ENCODE results near the gene ARL3. TPM values are rescaled to one million over a fixed set of nuclear protein-coding genes. Genes with fewer than 3 reads are reported as not detected.
A peak's percentile ranks its signal among the peaks of the same experiment; 100 is the strongest.

The ARL3 gene
- total RNA-seq, 2 donors from 2014 or later, result 4.8 to 5.6 TPM

DNA sequence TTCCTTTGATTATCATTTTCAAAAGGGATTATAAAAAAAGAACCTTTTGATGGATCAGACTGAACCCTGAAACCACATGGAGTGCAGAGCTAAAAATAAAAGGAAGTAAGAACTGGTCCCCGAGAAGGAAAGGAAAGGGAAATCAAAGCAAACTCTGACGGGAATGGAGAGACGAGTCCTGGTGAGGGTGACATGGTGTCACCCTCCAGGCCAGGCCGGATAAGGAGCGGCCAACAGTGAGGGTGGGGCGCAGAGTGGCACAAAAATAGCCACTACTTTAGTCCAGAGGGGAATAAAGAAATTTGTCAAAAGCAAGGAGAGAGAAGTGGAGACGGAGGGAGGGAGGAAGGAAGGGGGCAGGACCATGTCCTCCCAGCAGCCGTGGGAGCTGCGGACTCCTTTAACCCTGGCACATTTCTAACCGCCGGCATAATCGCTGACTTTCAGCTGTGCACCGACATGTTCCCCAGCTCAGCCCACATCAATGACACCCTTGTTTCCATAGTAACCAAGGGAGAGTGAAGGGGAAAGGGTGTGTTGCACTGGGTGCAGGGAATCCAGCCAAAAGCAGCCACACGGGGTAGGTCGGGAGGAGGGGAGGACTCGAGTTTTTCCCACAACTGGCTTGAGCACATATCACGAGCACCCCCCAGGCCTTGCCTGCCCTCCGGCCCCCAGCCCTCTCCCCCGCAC is 40.2 kb downstream of the ARL3 start:
- Histone ChIP-seq H3K4me1 (peaks cover 21% of the 10 kb centered on the region), H3K36me3 (no peaks in the 10 kb centered on the region), H3K9me3 (no peaks in the 10 kb centered on the region), H3K27me3 (no peaks in the 10 kb centered on the region), H3K4me3 (no peak overlapping the region), H3K27ac (peak overlapping the region; percentile 55), H3K9ac (ENCODE audit: low read depth in 2 of 2, low read length in 2 of 2) (peak overlapping the region in 1 of 2 donors; percentile 72)
- DNase-seq, result no peak
- TF ChIP-seq, protein P1, sequence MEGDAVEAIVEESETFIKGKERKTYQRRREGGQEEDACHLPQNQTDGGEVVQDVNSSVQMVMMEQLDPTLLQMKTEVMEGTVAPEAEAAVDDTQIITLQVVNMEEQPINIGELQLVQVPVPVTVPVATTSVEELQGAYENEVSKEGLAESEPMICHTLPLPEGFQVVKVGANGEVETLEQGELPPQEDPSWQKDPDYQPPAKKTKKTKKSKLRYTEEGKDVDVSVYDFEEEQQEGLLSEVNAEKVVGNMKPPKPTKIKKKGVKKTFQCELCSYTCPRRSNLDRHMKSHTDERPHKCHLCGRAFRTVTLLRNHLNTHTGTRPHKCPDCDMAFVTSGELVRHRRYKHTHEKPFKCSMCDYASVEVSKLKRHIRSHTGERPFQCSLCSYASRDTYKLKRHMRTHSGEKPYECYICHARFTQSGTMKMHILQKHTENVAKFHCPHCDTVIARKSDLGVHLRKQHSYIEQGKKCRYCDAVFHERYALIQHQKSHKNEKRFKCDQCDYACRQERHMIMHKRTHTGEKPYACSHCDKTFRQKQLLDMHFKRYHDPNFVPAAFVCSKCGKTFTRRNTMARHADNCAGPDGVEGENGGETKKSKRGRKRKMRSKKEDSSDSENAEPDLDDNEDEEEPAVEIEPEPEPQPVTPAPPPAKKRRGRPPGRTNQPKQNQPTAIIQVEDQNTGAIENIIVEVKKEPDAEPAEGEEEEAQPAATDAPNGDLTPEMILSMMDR (IDR thresholded peaks at IDR 0.05), result no peak
- intact Hi-C loops (cut with DNase I), result no loop called here

DNA sequence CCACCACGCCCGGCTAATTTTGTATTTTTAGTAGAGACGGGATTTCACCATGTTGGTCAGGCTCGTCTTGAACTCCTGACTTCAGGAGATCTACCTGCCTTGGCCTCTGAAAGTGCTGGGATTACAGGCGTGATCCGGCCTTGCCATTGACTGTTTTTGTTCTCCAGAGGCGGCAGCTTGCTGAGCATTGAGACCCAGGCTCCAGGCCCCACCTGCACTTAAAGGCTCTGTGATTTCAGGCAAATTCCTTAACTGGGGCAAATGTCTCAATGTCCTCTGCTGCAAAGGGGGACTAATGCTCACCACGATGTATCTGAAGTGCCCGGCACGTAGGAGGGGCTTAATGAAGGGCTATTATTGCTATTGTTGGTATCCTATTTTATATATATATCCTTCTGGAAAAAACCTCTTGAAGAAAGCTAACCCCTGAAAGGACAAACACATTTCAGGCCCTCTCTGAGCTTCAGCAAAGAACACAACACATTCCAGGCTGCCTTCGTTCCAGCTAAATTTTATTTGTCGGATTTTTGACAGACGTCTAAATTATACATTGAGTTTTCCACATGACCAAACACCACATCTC is 40.9 kb downstream of the ARL3 start:
- Histone ChIP-seq H3K9me3 (no peaks in the 10 kb centered on the region), H3K4me1 (peaks cover 19% of the 10 kb centered on the region), H3K27me3 (no peaks in the 10 kb centered on the region), H3K27ac (peak overlapping the region; percentile 55), H3K9ac (ENCODE audit: low read depth in 2 of 2, low read length in 2 of 2) (no peak overlapping the region), H3K4me3 (no peak overlapping the region), H3K36me3 (no peaks in the 10 kb centered on the region)
- TF ChIP-seq, protein P1 (IDR thresholded peaks at IDR 0.05), result no peak
- no peak for DNase-seq
- intact Hi-C loops (cut with DNase I), result no loop called here

DNA sequence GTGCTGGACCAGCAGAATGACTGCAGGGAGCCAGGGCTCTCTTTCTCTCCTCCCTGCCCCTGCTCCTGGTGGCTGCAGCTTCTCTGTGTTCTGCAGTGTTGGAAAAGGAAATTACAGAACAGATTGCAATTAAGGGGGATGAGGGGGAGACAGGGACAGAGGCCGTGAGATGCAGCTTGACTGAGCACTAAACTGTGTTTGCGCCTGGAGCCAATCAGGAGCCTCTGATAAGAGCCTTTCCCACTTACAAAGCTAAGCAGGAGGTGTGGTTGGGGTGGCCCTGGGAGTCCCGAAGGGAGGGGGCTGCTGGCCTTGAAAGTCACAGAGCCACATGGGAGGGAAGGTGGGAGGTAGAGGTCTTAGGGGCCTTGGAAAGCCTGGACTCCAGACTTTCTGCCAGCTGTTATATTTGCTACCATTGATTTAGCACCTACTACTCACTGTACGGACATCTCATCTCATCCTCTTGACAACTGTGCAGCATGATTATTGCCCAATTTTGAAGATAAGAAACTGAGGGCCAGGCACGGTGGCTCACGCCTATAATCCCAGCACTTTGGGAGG is 43.2 kb downstream of the ARL3 start:
- DNase-seq, result no peak
- TF ChIP-seq, protein P1 (IDR thresholded peaks at IDR 0.05), result no peak
- Histone ChIP-seq H3K4me3 (no peak overlapping the region), H3K4me1 (peaks cover 10% of the 10 kb centered on the region), H3K27me3 (no peaks in the 10 kb centered on the region), H3K36me3 (no peaks in the 10 kb centered on the region), H3K9me3 (no peaks in the 10 kb centered on the region), H3K9ac (ENCODE audit: low read depth in 2 of 2, low read length in 2 of 2) (no peak overlapping the region), H3K27ac (no peak overlapping the region)
- intact Hi-C loops (cut with DNase I), result no loop called here

DNA sequence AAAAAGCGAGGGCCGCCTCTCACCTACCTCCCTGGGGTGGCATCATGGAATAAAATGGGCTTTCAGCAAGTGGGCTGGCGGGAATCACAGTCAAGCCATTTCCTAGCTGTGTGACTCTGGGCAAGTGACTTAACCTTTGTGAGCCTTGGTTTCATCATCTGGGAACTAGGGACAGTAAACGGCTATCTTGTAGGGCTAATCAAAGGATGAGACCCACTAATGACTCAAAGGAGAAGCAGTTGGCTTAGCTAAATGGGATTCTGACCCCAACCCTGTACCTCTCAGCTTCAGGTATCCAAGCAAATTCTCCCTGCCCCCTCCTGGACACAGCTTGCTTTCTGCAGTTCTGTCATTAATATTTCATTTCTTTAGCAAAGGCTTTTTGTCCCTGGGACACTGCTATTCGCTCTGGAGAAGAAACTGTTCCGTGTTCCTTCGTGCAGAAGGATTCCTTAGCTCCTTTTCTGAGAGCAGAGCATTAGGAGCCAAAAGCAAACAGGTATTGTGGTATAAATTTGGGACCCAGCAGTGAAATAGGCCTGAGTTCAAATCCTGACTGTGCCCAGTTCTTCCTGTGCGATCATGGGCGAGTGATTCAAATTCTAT is 44.0 kb downstream of the ARL3 start:
- Histone ChIP-seq H3K36me3 (no peaks in the 10 kb centered on the region), H3K27ac (no peak overlapping the region), H3K9ac (ENCODE audit: low read depth in 2 of 2, low read length in 2 of 2) (no peak overlapping the region), H3K9me3 (no peaks in the 10 kb centered on the region), H3K27me3 (no peaks in the 10 kb centered on the region), H3K4me1 (peaks cover 10% of the 10 kb centered on the region), H3K4me3 (no peak overlapping the region)
- intact Hi-C loops (cut with DNase I), result no loop called here
- TF ChIP-seq, protein P1 (IDR thresholded peaks at IDR 0.05), result no peak
- no peak for DNase-seq

DNA sequence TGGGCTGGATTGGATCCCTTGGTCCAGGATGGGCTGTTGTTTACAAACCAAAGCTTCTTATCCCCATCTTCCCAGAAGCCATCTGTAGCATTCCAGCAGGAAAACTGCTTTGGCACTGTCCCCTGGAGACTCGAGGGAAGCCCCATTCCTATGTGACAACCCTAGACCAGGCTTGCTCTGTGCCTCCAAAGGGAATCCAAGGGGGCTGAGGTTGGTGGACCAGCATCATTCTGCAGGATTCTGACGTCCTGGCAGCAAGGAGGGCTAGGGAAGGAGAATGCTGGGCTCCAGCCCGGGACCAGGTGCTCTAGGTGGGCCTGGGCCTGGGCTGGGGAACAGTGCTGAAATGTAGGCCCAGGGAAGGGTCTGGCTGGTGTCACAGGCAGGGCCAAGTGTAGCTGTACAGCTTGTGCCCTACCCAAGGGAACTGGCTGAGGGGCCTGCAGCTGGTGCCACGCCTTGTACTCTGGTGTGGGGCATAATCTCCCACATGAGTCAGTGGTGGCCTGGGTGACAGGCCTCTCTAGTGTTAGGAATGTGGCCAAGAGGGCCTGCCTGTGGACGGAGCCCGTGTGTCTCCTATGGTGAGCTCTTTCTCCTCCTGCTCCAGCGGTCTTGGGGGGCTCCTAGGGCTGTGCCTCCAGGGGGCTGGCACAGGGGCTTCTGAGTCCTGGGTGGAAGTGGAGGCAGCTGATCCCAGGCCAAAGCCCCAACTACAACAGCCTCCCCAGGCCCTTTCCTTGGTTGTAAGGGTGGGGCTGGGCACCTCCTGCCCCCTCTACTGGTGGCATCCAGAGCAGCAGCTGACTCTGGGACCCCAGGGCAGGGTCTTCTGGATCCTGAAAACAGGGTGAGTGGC is 44.8 kb downstream of the ARL3 start:
- Histone ChIP-seq H3K36me3 (no peaks in the 10 kb centered on the region), H3K4me3 (no peak overlapping the region), H3K9me3 (no peaks in the 10 kb centered on the region), H3K9ac (ENCODE audit: low read depth in 2 of 2, low read length in 2 of 2) (peak overlapping the region in 1 of 2 donors; percentile 55), H3K4me1 (peaks cover 6% of the 10 kb centered on the region), H3K27me3 (no peaks in the 10 kb centered on the region), H3K27ac (no peak overlapping the region)
- no peak for DNase-seq
- intact Hi-C loops (cut with DNase I), result no loop called here
- TF ChIP-seq, protein P1 (IDR thresholded peaks at IDR 0.05), result no peak

Measured in colonic mucosa (tissue), 4 donors.